Measurements from ENCODE around the gene APRT.

Gene APRT

DNA sequence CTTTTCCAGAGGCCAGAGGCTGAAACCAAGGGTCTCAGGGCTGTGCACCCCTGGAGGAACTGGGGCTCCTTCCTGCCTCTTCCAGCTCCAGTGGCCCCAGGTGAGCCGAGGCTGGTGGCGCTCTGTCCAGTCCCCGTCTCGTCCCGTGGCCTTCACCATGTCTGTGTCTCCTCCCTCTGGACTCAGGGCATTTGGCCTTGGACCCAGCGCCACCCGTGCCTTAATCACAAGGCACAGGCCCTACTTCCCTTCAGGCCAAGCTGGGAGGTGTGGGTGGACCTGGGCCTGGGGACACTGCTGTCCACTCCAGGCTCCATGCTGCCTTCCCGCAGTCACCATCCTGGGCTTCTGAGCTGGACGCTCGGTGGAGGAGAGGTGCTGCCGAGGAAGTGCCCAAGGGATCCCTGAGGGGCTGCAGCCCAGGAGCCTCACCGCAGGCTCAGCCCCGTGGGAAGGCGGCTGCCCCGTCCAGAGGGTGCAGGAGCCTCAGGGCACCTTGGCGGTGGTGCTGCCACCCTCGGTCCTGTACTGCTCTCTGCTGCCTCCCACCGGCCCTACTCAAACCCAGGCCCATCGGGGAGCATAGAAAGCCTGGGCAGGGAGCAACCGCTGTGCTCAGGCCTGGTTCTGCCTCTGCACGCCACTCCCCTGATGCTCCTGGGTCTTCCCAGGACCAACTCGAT lies 9.6 kb upstream of the APRT start:
- no peak for DNase-seq

DNA sequence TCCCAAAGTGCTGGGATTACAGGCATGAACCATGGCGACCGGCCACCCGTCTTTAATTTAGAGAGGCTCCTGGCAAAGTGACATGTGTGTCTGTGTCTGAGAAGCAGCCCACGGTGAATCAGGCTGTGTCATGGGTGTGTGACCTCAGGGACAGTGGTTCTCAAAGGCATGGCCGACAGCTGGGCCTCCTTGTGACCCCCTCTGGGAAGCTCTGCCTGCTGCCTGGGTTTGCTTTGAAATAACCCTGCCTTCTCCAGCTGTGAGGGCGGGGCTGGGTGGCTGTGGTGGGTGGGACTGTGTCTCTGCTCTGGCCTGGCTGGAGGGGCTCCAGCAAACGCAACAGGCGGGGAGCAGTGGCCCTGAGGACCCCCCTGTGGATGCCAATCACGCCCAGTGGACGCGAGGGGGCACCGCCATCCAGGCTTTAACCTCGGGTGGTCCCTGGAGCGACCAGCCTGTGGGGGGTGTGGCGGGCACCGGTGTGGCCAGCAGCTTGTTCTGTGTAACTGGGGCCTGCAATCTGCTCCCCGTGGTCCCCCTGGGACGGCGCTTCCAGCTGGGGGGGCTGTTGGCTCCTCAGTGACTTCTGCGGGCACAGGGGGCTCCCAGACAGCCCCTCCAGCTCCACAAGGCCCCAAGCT lies 8.8 kb upstream of the APRT start:
- DNase-seq = no peak

DNA sequence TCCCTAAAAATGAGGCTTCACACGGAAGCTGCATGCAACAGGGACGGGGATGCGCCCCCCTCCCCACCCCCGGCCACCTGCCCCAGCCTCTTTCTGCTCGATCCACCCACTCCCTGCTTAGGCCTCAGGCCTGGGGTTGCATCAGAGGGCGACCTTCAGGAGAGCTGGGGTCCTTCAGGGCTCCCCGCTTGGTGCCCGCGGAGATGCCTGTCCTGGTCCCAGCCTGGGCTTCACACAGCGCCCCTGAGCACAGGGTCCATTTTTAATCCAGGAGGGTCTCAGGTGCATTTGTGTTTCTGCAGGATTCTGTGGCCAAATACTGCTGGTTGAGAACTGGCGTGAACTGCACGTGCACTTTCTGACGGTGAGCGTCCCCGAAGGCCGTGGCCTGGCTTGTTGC lies 7.4 kb upstream of the APRT start:
- no peak for DNase-seq

DNA sequence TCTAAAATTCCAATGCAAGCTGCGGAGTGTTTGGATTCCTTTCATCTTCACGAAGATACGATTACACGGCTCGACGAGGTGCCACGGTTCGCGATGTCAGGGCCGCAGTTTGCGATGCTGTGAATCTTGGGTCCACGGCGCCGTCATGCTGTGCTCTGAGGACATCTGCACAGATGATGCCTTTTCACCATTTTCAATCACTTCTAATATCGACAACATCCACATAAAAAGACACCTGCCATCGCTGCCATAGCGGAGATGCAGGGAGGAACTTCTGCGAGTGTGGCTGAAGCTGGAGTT lies 6.8 kb upstream of the APRT start:
- no peak for DNase-seq

DNA sequence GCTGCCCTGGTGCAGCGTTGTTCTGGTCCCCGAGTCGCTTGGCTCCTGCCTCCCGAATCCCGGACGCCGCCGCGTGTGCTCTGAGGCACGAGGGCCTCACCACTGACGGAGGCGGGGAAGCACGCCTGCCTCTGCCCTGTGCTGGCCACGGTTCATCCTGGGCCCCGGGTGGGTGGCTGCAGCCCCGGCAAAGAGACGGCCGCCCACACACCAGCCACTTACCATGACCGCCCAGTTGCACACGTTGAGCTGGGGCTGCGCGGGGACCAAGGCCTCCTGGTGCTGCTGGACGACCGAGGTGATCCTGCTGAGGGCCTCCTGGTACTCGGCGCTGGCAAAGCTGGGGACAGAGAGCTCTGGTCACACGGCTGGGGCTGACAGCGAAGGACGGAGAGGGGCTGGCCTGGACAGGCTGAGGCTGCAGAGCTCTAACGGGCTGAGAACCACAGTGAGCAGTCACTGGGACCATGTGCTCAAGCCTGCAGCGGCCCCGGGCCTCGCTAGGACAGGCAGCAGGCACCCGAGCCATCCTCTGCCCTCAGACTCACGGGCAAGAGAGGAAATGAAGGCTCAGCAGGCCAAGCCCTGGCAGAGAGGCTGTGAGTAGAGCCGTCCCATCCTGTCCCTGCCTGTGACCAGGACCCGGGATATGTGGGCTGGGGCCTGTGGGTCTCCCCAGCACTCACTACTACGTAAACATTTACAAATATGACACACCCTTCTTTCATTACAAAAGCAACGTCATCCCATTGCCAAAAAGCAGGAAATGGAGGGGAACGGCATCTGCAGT lies 6.3 kb upstream of the APRT start:
- DNase-seq = no peak

DNA sequence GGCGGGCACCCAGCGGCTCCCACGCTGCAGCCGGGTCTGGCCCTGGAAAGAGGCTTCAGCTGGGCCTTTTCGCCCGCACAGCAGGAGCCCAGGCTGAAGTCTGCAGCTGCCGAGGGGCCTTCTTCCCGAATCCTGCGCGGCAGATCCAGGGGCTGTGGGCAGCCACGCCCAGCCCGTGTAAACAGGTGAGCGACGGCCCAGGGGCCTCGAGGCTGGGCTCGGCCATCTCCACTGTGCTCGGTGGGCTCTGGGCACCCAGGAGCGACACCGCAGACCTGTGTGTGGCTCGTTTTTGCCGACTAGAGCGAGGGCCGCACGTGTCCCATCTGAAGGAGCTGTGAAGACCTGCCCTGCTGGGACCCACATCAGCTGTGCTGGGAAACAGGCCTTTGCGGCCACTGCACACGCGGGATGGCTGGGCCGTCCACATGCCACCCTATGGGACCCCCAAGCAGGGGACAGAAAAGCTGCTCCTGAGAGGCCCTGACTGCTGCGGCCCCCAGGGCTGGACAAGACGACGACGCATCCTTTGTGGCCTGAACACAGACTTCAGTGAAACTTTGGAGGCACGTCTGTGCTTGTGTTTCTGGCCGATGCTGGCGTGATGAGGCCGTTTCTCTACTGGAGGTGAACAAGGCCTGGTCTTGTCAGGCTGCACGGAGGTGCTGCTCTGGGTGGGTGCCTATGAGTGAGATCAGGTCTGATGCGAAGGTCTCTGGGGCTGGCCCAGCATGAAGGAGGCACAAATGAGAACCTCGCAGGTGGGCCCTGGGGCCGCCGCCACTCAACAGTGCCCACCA lies 5.2 kb upstream of the APRT start:
- no peak for DNase-seq

DNA sequence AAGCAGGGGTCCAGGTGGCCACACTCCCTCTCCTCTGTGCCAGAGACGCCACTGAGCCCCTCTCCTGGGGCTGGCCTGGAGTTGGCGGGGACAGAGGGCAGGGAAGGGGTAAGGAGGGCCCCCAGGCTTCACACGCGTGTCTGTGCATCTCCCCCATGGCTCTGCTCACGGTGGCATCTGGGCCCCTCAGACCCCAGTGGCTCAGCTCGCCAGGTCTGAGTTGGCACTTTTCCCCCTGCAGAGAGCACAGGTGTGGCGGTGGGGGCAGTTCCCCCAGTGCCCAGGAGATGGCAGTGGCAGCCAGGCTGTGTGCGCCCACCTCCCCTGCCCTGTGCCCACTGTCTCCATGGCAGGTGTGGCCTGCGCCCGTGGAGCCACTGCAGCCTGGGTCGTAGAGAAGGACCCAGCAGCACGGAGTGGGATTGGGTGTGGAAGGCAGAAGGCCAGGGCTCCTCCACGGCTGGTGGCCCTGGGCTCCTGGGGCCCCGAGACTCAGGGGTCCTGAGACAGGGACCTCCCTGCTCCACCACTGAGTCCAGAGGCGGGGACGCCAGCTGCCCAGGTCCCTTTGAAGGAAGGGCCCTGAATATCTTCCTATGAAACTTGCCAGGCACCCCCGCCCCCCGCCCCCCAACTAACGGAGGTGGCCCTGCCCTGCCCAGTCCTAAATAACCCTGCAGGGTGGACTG lies 4.3 kb upstream of the APRT start:
- peak; percentile 57 for DNase-seq

DNA sequence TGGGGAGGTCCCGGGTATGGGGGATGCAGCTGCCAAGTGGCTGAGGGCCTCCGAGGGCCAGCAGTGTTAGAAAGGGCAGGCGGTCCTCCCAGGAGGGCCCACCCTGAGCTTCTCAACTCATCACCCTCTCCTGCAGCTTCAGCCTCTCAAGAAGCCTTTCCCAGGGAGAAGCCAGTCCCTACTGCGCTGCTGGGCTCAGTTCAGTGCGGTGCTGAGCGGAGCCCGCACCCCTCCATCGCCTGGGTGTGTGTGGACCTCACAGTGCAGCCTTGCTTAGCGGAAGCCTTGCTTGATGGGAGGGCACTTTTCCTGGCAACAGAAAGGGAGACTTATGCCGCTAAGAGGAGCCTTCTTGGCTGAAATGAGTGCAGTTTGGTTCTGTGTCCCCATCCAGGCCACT lies 3.5 kb upstream of the APRT start:
- no peak for DNase-seq

DNA sequence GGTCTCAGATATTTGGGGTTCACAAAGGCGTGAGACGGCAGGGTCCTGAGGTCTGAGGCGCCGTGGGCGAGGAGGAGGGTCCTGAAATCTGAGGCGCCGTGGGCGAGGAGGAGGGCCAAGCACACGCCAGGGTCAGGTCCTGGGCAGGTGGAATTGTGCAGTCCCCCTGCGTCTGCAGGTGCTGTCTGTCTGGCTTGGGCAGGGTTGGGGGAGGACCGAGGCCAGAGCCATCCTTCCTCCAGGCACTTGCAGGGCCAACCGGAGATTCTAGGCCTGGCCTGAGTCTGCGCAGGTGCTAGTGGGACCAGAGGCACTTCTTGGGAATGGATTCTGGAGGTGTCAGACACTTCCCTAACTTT lies 2.4 kb upstream of the APRT start:
- no peak for DNase-seq

DNA sequence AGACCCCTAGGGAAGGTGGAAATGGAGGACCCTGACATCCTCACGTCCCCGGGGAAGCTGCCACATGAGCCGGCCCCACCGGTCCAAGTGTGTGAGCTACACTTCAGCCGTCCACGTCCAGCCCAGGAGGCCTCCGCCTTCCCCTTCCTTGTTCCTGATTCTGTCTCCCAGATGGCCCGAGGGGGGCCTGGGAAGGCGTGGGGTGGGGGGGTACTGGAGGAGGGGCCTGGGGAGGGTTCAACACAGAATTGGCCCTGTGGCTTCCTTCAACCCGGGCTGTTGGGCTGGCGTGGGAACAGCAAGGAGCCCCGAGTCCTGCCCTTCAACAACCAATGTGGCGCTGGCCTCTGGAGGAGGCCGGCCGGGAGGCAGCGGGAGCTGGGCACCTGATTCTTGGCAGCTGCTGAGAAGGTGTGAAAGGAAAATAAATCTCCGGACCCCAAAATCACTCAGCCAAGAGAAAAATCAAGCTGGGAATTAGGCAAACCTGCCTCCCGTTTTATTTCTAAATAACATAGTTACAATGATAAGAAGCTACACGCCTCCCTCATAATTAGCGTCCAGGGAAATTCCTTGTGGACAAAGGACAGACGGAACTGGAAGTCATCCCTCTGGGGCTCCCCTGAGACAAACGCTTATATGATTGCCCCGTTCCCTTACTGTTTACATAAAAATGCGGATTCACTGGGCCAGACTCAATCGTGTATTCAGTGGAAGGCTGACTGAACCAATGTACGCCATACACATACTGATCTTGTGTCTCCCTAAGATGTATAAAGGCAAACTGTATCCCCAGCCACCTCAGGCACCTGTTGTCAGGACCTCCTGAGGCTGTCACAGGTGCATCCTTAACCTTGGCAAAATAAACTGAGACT lies 1.8 kb upstream of the APRT start:
- no peak for DNase-seq

DNA sequence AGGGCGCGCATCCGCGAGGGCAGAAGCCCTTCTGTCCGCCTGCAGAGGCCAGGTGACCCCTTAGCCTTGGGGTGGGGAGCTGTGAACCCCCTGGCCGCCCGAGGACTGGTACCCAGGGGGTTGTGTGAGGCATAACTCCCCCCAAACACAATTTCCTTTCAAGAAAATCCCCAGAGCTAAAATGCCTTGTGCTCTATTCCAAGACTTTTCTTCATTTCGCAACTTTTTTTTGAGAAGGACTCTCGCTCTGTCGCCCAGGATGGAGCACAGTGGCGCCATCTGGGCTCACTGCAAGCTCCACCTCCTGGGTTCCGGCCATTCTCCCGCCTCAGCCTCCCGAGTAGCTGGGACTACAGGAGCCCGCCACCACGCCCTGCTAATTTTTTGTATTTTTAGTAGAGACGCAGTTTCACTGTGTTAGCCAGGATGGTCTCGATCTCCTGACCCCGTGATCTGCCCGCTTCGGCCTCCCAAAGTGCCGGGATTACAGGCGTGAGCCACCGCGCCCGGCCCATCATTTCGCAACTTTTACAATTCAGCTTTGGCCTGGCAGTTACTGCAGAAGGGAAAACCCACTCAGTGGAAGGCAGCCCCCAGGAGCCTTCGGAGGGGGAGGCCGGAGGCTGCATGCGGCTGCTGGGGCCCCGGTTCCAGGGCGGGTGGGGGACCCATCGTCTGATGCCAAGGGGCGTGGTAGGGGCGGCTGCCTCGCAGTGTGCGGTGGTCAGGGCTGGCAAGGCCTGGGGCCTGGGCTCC lies 963 bp upstream of the APRT start:
- no peak for DNase-seq

DNA sequence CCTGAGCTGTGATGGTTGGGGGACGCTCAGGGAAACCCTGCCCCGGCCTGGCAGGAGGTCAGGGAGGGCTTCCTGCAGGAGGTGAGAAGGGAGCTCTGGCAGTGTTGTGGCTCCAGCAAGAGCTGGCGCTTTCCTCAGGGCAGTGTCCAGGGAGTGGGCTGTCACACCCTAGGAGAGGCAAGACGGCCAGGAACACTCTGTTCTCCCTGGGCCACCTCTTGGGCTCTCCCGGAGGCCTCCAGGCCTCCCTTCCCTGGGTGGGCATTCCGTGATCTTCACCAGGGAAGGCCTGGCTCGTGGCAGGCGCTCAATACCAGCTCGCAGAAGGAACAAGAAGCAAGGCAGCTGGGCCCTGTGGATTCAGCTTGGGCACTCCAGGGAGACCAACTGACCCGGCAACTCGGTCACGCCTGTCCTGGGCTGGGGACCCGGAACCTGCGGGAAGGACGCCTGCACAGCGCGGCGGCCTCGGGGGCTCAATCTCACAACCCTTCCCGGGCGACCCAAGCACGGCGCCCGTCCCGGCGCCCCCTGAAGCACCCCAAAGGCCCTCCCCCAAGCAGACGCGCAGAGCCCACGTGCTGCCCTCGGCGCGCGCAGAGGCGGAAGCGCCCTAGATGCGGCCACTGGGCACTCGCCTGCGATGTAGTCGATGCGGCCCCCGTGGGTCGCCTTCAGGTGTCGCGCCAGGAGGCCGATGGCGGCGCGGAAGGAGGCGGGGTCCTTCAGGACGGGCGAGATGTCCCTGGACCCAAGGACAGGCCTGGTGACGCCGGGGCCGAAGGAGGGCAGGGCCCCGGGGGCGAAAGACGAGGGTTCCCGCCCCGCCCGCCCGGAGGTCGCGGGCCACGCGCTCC lies 588 bp downstream of the APRT start:
- DNase-seq = peak; percentile 53

DNA sequence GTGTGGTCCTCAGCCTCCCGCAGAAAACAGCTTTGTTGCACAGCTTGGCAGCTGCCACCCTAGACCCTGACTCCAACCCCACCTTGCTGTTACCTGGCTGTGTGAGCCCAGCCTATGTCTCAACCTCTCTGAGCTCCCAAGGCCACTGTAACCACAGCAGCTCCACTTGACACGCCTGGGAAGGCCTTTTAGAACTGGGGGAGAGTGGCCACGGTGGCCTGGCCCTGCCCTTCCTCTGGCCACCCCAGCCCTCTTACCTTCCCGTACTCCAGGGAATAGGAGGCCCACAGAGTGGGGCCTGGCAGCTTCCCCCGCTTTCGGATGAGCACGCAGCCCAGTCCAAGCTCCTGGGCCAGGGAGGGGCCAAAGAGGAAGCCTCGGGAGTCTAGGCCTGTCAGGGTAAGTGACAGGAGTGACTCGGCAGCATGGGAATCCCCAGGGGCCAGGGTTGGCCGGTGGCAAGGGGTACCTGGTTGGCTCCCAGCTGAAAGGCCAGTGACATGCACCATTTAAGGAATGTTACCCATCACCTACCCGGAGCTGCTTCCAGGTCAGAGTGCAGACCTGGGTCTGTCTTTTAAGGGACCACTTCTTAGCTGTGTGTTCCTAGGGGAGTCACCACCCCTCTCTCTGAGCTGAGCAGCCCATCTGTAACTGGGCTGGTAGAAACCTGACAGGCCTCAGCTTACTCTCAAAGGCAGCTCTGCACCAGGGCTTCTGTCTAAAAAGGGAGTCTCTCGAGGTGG lies 1.4 kb downstream of the APRT start:
- DNase-seq = no peak

DNA sequence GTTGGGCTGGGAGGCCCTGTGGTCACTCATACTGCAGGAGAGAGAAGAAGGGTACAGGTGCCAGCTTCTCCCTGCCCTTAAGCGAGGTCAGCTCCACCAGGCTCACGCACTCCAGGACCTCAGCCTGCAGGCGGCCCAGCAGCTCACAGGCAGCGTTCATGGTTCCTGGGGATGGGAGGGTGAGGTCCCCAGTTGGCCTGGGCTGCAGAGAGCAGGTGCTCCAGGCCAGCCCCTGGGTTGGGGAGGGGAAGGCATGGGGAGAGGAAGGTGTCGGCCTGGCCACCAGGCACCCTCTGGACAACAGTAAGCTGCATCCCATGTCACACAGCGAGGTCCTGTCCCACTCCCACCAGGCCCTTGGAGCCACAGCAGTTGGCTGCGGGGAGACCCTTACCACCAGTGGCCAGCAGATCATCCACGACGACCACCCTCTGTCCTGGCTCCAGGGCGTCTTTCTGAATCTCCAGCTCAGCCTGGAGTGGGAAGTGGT lies 2.0 kb downstream of the APRT start:
- DNase-seq = no peak

DNA sequence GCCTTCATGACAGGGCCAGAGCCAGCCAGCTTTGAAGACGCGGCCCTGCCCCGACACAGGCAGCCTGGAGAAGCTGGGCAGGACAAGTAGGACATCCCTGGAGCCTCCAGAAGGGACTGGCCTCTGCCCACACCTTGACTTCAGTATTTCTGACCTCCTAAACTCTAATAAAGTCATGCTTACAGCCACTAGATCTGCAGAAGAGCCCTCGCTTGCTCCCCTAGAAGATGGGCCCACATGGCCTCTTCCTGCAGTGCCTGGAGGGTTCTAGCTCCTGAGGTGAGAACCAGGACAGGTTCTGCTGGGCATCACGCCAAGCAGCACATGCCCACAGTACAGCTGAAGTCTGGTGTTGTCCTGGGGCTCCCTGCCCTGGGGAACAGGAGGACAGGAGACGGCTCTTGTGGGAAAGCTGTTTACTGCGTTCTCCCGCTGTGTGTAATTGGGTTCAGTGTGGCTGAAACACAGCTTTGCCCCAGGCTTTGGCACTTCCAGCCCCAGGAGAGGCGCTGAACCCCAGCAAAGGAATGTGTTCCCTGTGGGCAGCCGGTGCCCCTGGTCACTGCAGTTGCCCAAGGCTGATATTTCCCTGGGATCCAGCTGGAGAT lies 2.6 kb downstream of the APRT start:
- no peak for DNase-seq

DNA sequence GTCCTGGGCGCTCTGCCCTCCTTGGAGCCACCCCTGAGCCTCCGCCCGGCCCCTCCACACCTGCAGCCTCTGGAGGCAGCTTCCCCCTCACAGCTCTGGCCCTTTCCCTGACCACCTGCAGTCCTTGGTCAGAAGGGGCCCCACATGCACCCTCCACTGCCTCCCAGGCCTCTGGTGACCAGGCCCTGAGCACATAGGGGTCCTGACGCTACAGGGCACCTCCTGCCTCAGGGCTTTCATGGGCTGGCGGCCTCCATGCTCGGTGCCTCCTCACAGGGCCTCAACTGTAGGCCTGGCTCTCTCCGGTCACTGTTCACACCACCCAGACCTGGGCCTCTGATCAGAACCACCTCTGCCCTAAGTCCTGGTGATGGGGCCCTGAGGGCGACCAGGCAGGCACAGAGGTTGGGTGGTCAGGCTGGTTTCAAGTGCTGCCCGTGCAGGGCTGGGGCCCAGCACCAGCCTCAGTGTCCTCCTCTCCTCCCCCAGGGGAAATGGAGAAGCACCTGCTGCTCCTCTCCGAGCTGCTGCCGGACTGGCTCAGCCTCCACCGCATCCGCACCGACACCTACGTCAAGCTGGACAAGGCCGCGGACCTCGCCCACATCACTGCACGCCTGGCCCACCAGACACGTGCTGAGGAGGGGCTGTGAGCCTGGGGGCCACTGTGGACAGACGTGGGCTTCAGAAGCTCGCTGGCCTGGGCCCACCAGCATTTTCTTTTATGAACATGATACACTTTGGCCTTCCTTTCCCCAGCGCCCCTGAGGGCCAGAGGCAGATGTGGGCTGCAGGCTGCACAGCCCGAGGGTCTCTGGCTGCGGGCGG lies 3.9 kb downstream of the APRT start:
- DNase-seq = no peak

DNA sequence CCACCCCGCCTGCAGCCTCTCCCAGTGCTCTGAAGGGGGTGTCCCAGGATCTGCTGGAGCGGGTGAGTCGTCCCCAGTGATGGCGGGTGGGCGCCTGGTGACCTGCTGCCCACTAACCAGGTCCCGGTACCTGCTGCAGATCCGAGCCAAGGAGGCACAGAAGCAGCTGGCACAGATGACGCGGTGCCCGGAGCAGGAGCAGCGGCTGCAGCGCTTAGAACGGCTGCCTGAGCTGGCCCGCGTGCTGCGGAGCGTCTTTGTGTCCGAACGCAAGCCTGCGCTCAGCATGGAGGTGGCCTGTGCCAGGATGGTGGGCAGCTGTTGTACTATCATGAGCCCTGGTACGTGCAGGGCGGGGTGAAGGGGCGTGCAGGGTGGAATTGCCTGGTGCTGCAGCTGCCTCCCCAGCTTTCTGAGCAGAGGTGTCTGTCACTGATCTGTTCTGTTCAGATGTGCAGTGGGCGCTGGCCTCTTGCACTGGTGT lies 4.5 kb downstream of the APRT start:
- DNase-seq = no peak

Measured in activated CD4-positive, alpha-beta T cell treated with anti-CD3 and anti-CD28 coated beads, Interleukin-2, amount 50 U/mL, for 1 hour (primary cell).